ENCODE data around the gene CENPC.
"Not testable (repeated sequence)": the region's sequence is repeated elsewhere in the genome, so short reads cannot be mapped to it uniquely, and the experiment has no call there.

The CENPC gene

GRCh38 chr4:67452846-67453205 is 92.5 kb downstream of the CENPC start:
- not testable (repeated sequence) for H3K4ac ChIP-seq (ENCODE audit: low read depth, low read length); H3K14ac ChIP-seq (ENCODE audit: low read length); H4K91ac ChIP-seq (ENCODE audit: low read depth, low read length); H3K79me2 ChIP-seq (ENCODE audit: control insufficient read depth, insufficient read depth, low read length, poor library complexity); H2AK5ac ChIP-seq (ENCODE audit: low read length); H3K4me3 ChIP-seq (ENCODE audit: low read depth, low read length); H3K9ac ChIP-seq (ENCODE audit: low read length); DNase-seq; H3K23ac ChIP-seq (ENCODE audit: low read length); H3K36me3 ChIP-seq (ENCODE audit: control insufficient read depth in 1 of 2, insufficient read depth in 2 of 2, low read length in 2 of 2); H2BK5ac ChIP-seq (ENCODE audit: low read depth, low read length, poor library complexity); H4K12ac ChIP-seq (ENCODE audit: low read depth, low read length); H3K4me1 ChIP-seq (ENCODE audit: control insufficient read depth in 1 of 2, insufficient read depth in 2 of 2, low read length in 2 of 2); H4K8ac ChIP-seq (ENCODE audit: low read depth, low read length); H2AFZ ChIP-seq (ENCODE audit: insufficient read depth, low read length, poor library complexity); H3K27ac ChIP-seq (ENCODE audit: low read depth, low read length); H3K9me3 ChIP-seq (ENCODE audit: insufficient read depth, low read depth, low read length); H2BK120ac ChIP-seq (ENCODE audit: insufficient read depth, low read length, poor library complexity); H3K27me3 ChIP-seq (ENCODE audit: insufficient read depth, low read length); H3K4me2 ChIP-seq (ENCODE audit: low read length); H3K79me1 ChIP-seq (ENCODE audit: low read length); H3K18ac ChIP-seq (ENCODE audit: low read length); H2BK12ac ChIP-seq (ENCODE audit: low read length)
- no CpG with 5 or more reads among the region's 2 CpGs for WGBS (ENCODE audit: extremely low coverage, insufficient coverage, insufficient read length)

- Histone ChIP-seq H2AK5ac (ENCODE audit: low read length) (no peak overlapping the region), H3K14ac (ENCODE audit: low read length) (no peak overlapping the region), H2AFZ (ENCODE audit: insufficient read depth, low read length, poor library complexity) (no peak overlapping the region), H3K9ac (ENCODE audit: low read length) (no peak overlapping the region), H4K91ac (ENCODE audit: low read depth, low read length) (no peak overlapping the region), H3K23ac (ENCODE audit: low read length) (no peak overlapping the region), H3K9me3 (ENCODE audit: insufficient read depth, low read depth, low read length) (no peaks in the 10 kb centered on the region), H3K4ac (ENCODE audit: low read depth, low read length) (no peak overlapping the region), H3K4me2 (ENCODE audit: low read length) (no peak overlapping the region), H3K79me1 (ENCODE audit: low read length) (no peaks in the 10 kb centered on the region), H3K18ac (ENCODE audit: low read length) (no peak overlapping the region), H2BK120ac (ENCODE audit: insufficient read depth, low read length, poor library complexity) (no peak overlapping the region), H3K4me1 (ENCODE audit: control insufficient read depth in 1 of 2, insufficient read depth in 2 of 2, low read length in 2 of 2) (peaks cover 0 to 4% of the 10 kb centered on the region in 2 experiments), H3K36me3 (ENCODE audit: control insufficient read depth in 1 of 2, insufficient read depth in 2 of 2, low read length in 2 of 2) (peaks cover 0 to 5% of the 10 kb centered on the region in 2 experiments), H3K79me2 (ENCODE audit: control insufficient read depth, insufficient read depth, low read length, poor library complexity) (no peaks in the 10 kb centered on the region), H4K12ac (ENCODE audit: low read depth, low read length) (no peak overlapping the region), H3K27me3 (ENCODE audit: insufficient read depth, low read length) (no peaks in the 10 kb centered on the region), H3K4me3 (ENCODE audit: low read depth, low read length) (no peak overlapping the region), H2BK12ac (ENCODE audit: low read length) (no peak overlapping the region), H2BK5ac (ENCODE audit: low read depth, low read length, poor library complexity) (no peak overlapping the region), H3K27ac (ENCODE audit: low read depth, low read length) (no peak overlapping the region), H4K8ac (ENCODE audit: low read depth, low read length) (no peak overlapping the region)
- WGBS (ENCODE audit: extremely low coverage, insufficient coverage, insufficient read length): no CpG with 5 or more reads among the region's 4 CpGs
- no peak for DNase-seq
Observed at GRCh38 chr4:67452100-67452845, 93.0 kb downstream of the CENPC start.

- WGBS (ENCODE audit: extremely low coverage, insufficient coverage, insufficient read length): no CpG with 5 or more reads among the region's 6 CpGs
- no peak for DNase-seq
- Histone ChIP-seq H3K9ac (ENCODE audit: low read length) (no peak overlapping the region), H2AK5ac (ENCODE audit: low read length) (no peak overlapping the region), H3K4me3 (ENCODE audit: low read depth, low read length) (no peak overlapping the region), H4K91ac (ENCODE audit: low read depth, low read length) (no peak overlapping the region), H3K14ac (ENCODE audit: low read length) (no peak overlapping the region), H3K18ac (ENCODE audit: low read length) (no peak overlapping the region), H3K9me3 (ENCODE audit: insufficient read depth, low read depth, low read length) (no peaks in the 10 kb centered on the region), H3K4me1 (ENCODE audit: control insufficient read depth in 1 of 2, insufficient read depth in 2 of 2, low read length in 2 of 2) (peaks cover 0 to 4% of the 10 kb centered on the region in 2 experiments), H4K8ac (ENCODE audit: low read depth, low read length) (no peak overlapping the region), H3K36me3 (ENCODE audit: control insufficient read depth in 1 of 2, insufficient read depth in 2 of 2, low read length in 2 of 2) (peaks cover 0 to 5% of the 10 kb centered on the region in 2 experiments), H3K79me1 (ENCODE audit: low read length) (no peaks in the 10 kb centered on the region), H3K27ac (ENCODE audit: low read depth, low read length) (no peak overlapping the region), H3K79me2 (ENCODE audit: control insufficient read depth, insufficient read depth, low read length, poor library complexity) (no peaks in the 10 kb centered on the region), H4K12ac (ENCODE audit: low read depth, low read length) (no peak overlapping the region), H3K4ac (ENCODE audit: low read depth, low read length) (no peak overlapping the region), H3K23ac (ENCODE audit: low read length) (no peak overlapping the region), H3K27me3 (ENCODE audit: insufficient read depth, low read length) (no peaks in the 10 kb centered on the region), H2BK5ac (ENCODE audit: low read depth, low read length, poor library complexity) (no peak overlapping the region), H2BK120ac (ENCODE audit: insufficient read depth, low read length, poor library complexity) (no peak overlapping the region), H2AFZ (ENCODE audit: insufficient read depth, low read length, poor library complexity) (no peak overlapping the region), H2BK12ac (ENCODE audit: low read length) (no peak overlapping the region), H3K4me2 (ENCODE audit: low read length) (no peak overlapping the region)
Observed at GRCh38 chr4:67451464-67451863, 93.8 kb downstream of the CENPC start.

- no peak overlapping the region for H2BK12ac ChIP-seq (ENCODE audit: low read length)
- no peak overlapping the region for H3K4me2 ChIP-seq (ENCODE audit: low read length)
- no peak overlapping the region for H3K27ac ChIP-seq (ENCODE audit: low read depth, low read length)
- peaks cover 0 to 4% of the 10 kb centered on the region in 2 experiments for H3K36me3 ChIP-seq (ENCODE audit: control insufficient read depth in 1 of 2, insufficient read depth in 2 of 2, low read length in 2 of 2)
- no peak overlapping the region for H2AK5ac ChIP-seq (ENCODE audit: low read length)
- no peak overlapping the region for H3K14ac ChIP-seq (ENCODE audit: low read length)
- H3K4me1 ChIP-seq (ENCODE audit: control insufficient read depth in 1 of 2, insufficient read depth in 2 of 2, low read length in 2 of 2): peaks cover 0 to 4% of the 10 kb centered on the region in 2 experiments
- H3K4me3 ChIP-seq (ENCODE audit: low read depth, low read length): no peak overlapping the region
- no peak overlapping the region for H2BK5ac ChIP-seq (ENCODE audit: low read depth, low read length, poor library complexity)
- no peak overlapping the region for H4K8ac ChIP-seq (ENCODE audit: low read depth, low read length)
- H3K18ac ChIP-seq (ENCODE audit: low read length): no peak overlapping the region
- H4K91ac ChIP-seq (ENCODE audit: low read depth, low read length): no peak overlapping the region
- no peaks in the 10 kb centered on the region for H3K9me3 ChIP-seq (ENCODE audit: insufficient read depth, low read depth, low read length)
- H3K4ac ChIP-seq (ENCODE audit: low read depth, low read length): no peak overlapping the region
- DNase-seq: no peak
- no peaks in the 10 kb centered on the region for H3K79me1 ChIP-seq (ENCODE audit: low read length)
- H3K23ac ChIP-seq (ENCODE audit: low read length): no peak overlapping the region
- no peak overlapping the region for H2BK120ac ChIP-seq (ENCODE audit: insufficient read depth, low read length, poor library complexity)
- H3K9ac ChIP-seq (ENCODE audit: low read length): no peak overlapping the region
- H3K27me3 ChIP-seq (ENCODE audit: insufficient read depth, low read length): no peaks in the 10 kb centered on the region
- no peaks in the 10 kb centered on the region for H3K79me2 ChIP-seq (ENCODE audit: control insufficient read depth, insufficient read depth, low read length, poor library complexity)
- no peak overlapping the region for H4K12ac ChIP-seq (ENCODE audit: low read depth, low read length)
- H2AFZ ChIP-seq (ENCODE audit: insufficient read depth, low read length, poor library complexity): no peak overlapping the region
Observed at GRCh38 chr4:67448621-67449020, 96.7 kb downstream of the CENPC start.
